ENCODE results near the gene RCAN3. TPM values are rescaled to one million over a fixed set of nuclear protein-coding genes. Genes with fewer than 3 reads are reported as not detected.
"Not testable (repeated sequence)": the region's sequence is repeated elsewhere in the genome, so short reads cannot be mapped to it uniquely, and the experiment has no call there.

RCAN3 gene
- total RNA-seq, 2 experiments from 2014 or later = 51.2 to 56.6 TPM

- ChIA-PET POLR2A (interaction anchor here (1.5 to 1.9 kb wide), 4 partner anchors 17 to 139 kb away, joined by 4 to 5 read pairs (median 4); no protein-coding TSS in a partner anchor), CTCF (interaction anchor here (1.4 to 2.1 kb wide), 4 partner anchors 23 to 88 kb away, joined by 3 to 9 read pairs (median 6); partner anchors contain the start of gene NIPAL3)
Observed at GRCh38 chr1:24503059-24503751, 569 bp downstream of the RCAN3 start.

DNA sequence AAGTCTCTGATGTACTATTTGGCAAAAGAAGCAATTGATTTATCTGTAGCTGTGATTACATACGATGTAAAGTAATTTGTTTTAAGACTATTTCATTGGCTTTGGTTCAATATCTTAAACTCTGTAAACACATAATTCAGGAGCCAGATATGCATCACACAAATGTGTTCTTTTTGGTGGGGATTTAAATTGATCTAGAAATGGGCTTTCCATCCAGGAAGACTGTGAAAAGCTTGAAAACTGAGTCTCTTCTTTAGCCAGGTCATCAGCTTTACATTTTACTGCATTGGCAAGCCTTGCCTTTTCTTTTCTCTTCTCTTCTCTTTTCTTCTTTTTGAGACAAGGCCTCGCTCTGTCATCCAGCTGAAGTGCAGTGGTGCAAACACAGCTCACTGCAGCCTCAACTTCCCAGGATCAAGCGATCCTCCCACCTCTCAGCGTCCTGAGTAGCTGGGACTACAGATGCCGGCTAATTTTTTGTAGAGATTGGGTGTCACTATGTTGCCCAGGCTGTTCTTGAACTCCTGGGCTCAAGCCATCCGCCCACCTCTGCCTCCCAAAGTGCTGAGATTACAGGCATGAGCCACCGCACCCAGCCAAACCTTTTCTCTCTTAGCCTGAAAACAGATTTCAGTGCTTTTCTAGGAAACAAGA is 1.4 kb downstream of the RCAN3 start:
- POLR2A ChIA-PET = interaction anchor here (0.7 to 1.5 kb wide), 2 partner anchors 12 to 17 kb away, joined by 3 to 5 read pairs; no protein-coding TSS in a partner anchor

GRCh38 chr1:24504560-24504959 is 1.9 kb downstream of the RCAN3 start:
- POLR2A ChIA-PET = interaction anchor here (0.7 to 1.5 kb wide), 3 partner anchors 18 to 36 kb away, joined by 5 to 11 read pairs (median 6); no protein-coding TSS in a partner anchor
- CTCF ChIA-PET = interaction anchor here (0.6 to 2.1 kb wide), 4 partner anchors 22 to 460 kb away, joined by 3 to 6 read pairs (median 4); no protein-coding TSS in a partner anchor

More for the DNA sequence above, 1.4 kb downstream of the RCAN3 start:
- CTCF ChIA-PET = interaction anchor here (1.1 to 2.1 kb wide), 3 partner anchors 22 to 305 kb away, joined by 3 to 6 read pairs (median 3); no protein-coding TSS in a partner anchor

- POLR2A ChIA-PET = no interaction called here
Observed at GRCh38 chr1:24505816-24506215, 3.2 kb downstream of the RCAN3 start.

DNA sequence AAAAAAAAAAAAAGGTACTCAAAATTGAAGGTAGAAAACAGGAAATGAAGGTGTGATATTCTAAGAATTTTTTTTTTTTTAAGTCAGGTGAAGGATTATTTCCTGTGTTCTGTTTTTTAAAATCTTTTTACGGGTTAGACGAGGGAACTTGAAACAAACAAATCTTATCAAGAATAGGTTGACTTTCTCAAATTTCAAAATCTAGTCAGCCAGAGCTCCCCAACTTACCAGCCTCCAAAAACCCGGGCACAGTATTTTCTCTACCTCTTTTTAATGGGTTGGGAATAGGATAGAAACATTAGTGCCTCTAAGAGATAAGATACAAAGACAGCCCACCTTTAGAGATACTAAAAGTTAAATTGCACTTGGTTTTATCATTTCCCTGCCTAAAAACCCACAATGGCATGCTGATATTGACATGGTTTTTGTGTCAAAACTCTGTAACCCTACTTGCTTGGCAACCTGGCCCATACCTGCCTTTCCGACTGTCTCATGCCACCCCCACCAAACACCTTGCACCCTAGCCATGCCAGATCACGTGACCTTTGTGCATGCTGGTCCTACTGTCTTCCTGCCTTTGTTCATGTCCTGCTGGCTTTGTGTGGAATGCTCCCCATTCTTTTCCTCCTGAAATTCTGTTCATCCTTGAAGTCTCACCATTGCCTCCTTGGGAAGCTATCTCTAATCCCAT is 4.2 kb downstream of the RCAN3 start:
- ChIA-PET CTCF (interaction anchor here (0.6 to 2.0 kb wide), 2 partner anchors 20 to 23 kb away, joined by 3 to 8 read pairs; no protein-coding TSS in a partner anchor), POLR2A (no interaction called here)

More at GRCh38 chr1:24505816-24506215, 3.2 kb downstream of the RCAN3 start:
- CTCF ChIA-PET = interaction anchor here (0.9 to 2.0 kb wide), 2 partner anchors 9 to 21 kb away, joined by 3 to 8 read pairs; no protein-coding TSS in a partner anchor

DNA sequence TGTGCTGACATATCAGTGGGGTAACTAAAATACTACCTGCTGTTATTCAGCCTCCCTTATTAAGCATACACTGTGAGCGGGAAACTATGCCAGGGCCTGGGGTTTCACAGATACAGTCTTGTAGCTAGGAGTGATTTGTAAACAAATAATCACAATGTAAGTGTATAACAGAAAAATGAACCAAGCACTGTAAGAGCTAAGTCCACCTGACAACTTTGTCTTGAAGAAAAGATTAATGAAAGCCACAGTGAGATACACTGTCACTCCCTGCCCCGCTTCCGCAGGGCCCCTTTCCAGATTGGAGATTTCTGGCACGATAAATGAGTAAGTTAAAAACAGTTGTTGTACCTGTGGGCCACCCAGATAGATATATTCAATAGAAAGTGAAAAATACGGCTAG is 4.8 kb downstream of the RCAN3 start:
- ChIA-PET POLR2A (no interaction called here), CTCF (interaction anchor here (0.6 to 2.0 kb wide), 2 partner anchors 19 to 22 kb away, joined by 3 to 8 read pairs; no protein-coding TSS in a partner anchor)

DNA sequence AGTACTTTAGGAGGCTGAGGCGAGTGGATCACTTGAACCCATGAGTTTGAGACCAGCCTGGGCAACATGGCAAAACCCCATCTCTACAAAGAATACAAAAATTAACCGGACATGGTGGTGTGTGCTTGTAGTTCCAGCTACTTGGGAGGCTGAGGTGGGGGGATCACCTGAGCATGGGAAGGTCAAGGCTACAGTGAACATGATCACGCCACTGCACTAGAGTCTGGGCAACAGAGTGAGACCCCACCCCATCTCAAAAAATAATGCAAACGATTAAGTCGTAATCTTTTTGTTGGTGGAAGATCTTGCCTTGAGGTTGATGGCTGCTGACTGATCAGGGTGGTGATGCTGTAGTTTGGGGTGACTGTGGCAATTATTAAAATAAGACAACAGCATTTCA is 6.3 kb downstream of the RCAN3 start:
- ChIA-PET CTCF (interaction anchor here (1.0 kb wide), 1 partner anchor 32 kb away, joined by 3 read pairs; no protein-coding TSS in a partner anchor), POLR2A (no interaction called here)

GRCh38 chr1:24513706-24514105 is 11.1 kb downstream of the RCAN3 start:
- ChIA-PET CTCF (interaction anchor here (1.5 kb wide), 1 partner anchor 74 kb away, joined by 3 read pairs; no protein-coding TSS in a partner anchor), POLR2A (no interaction called here)

- POLR2A ChIA-PET = no interaction called here
Observed at GRCh38 chr1:24514946-24515345, 12.3 kb downstream of the RCAN3 start.

DNA sequence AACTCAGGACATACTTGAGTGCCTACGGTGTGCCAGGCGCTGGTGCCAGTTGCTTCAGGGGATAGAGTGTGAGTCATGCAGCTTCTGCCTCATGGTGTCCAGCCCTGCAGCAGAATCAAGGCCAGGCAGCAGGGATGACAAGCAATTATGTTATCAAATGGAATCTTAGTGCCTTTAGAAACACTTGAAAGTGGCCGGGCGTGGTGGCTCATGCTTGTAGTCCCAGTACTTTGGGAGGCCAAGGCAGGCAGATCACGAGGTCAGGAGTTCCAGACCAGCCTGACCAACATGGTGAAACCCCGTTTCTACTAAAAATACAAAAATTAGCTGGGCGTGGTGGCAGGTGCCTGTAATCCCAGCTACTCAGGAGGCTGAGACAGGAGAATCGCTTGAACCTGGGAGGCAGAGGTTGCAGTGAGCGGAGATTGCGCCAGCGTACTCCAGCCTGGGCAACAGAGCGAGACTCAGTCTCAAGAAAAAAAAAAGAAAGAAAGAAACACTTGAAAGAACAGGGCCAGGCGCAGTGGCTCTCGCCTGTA is 13.1 kb downstream of the RCAN3 start:
- CTCF ChIA-PET = interaction anchor here (1.0 to 1.7 kb wide), 3 partner anchors 9 to 11 kb away, joined by 3 to 6 read pairs (median 3); no protein-coding TSS in a partner anchor
- POLR2A ChIA-PET = interaction anchor here (0.9 kb wide), 1 partner anchor 12 kb away, joined by 3 read pairs; no protein-coding TSS in a partner anchor

More at GRCh38 chr1:24514946-24515345, 12.3 kb downstream of the RCAN3 start:
- CTCF ChIA-PET = interaction anchor here (1.0 to 1.7 kb wide), 4 partner anchors 9 to 73 kb away, joined by 3 to 6 read pairs (median 3); no protein-coding TSS in a partner anchor

GRCh38 chr1:24516506-24516905 is 13.9 kb downstream of the RCAN3 start:
- POLR2A ChIA-PET = interaction anchor here (0.9 kb wide), 1 partner anchor 13 kb away, joined by 3 read pairs; no protein-coding TSS in a partner anchor

GRCh38 chr1:24517898-24518297 is 15.3 kb downstream of the RCAN3 start:
- POLR2A ChIA-PET = no interaction called here

More at GRCh38 chr1:24516506-24516905, 13.9 kb downstream of the RCAN3 start:
- CTCF ChIA-PET = no interaction called here

GRCh38 chr1:24520282-24520681 is 17.6 kb downstream of the RCAN3 start:
- POLR2A ChIA-PET = not testable (repeated sequence)

More at GRCh38 chr1:24517898-24518297, 15.3 kb downstream of the RCAN3 start:
- CTCF ChIA-PET = no interaction called here

DNA sequence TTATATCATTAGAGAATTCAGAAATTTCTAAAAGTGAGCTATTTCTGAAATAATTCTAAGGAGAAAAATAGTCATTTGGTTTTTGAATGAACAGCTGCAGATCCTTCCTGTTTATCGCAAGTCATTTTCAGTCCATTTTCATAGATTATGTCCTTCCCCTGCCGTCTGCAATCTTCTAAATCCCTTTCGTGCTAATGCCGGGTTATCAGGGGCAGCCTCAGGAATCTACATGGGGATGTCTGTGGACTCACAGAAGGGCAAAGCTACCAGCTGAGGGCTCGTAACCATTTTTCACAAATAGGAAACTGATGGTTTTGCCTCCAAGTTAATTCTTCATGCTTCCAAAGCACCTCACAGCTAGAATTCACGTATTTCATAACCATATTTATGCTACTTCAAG is 23.0 kb downstream of the RCAN3 start:
- POLR2A ChIA-PET = interaction anchor here (0.5 kb wide), 1 partner anchor 13 kb away, joined by 3 read pairs; no protein-coding TSS in a partner anchor
- CTCF ChIA-PET = interaction anchor here (0.9 to 3.3 kb wide), 7 partner anchors 11 to 134 kb away, joined by 3 to 14 read pairs (median 6); partner anchors contain the start of gene NIPAL3

More at GRCh38 chr1:24520282-24520681, 17.6 kb downstream of the RCAN3 start:
- CTCF ChIA-PET = not testable (repeated sequence)

GRCh38 chr1:24526045-24526444 is 23.4 kb downstream of the RCAN3 start:
- ChIA-PET CTCF (interaction anchor here (0.8 to 3.3 kb wide), 12 partner anchors 10 to 135 kb away, joined by 3 to 14 read pairs (median 5); partner anchors contain the start of genes NIPAL3 and RCAN3), POLR2A (no interaction called here)

- CTCF ChIA-PET = interaction anchor here (0.7 to 3.3 kb wide), 11 partner anchors 9 to 112 kb away, joined by 3 to 14 read pairs (median 3); partner anchors contain the start of genes NIPAL3 and RCAN3
- POLR2A ChIA-PET = interaction anchor here (0.6 kb wide), 1 partner anchor 143 kb away, joined by 3 read pairs; no protein-coding TSS in a partner anchor
Observed at GRCh38 chr1:24526940-24527542, 24.4 kb downstream of the RCAN3 start.

DNA sequence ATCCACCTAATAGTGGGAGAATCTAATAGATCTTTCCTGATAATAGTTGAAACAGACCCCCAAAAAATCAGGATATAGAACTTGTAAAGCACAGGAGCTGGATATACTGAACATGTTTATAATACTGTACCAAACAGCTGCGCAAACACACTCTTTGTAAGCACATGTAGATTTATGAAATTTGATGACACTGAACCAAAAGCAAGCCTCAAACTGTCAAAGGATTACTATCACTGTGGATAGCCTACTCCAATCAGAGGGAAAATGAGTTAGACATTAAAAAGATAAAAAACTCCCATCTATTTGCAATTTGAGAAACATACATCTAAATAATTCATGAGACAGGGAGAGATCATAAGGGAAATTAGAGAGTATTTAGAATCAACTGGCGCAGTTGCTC is 26.1 kb downstream of the RCAN3 start:
- POLR2A ChIA-PET = no interaction called here
- CTCF ChIA-PET = interaction anchor here (3.3 kb wide), 1 partner anchor 113 kb away, joined by 14 read pairs; the partner anchor contains the start of gene NIPAL3

GRCh38 chr1:24529292-24529691 is 26.7 kb downstream of the RCAN3 start:
- POLR2A ChIA-PET = not testable (repeated sequence)
- CTCF ChIA-PET = interaction anchor here (0.6 to 1.2 kb wide), 4 partner anchors 13 to 98 kb away, joined by 3 to 4 read pairs (median 4); no protein-coding TSS in a partner anchor
